NT2/D1 (cell line): ENCODE measurements around the gene PSG3.
"Not testable (repeated sequence)": the region's sequence is repeated elsewhere in the genome, so short reads cannot be mapped to it uniquely, and the experiment has no call there.

Experiments used
- DNase-seq: peaks from one replicate; pipeline ENCODE4 v3.0.0-alpha.2; 2011; ENCODE audit warnings: low read depth, low spot score
- H3K27me3 ChIP-seq: 2 replicates; pipeline ENCODE4 v1.6.0; 2011; ENCODE audit warnings: mild to moderate bottlenecking; ENCODE audit not compliant: insufficient read length, insufficient read depth
- H3K36me3 ChIP-seq: 2 replicates; pipeline ENCODE4 v1.6.1; 2011; ENCODE audit warnings: mild to moderate bottlenecking, low read length, mixed read lengths; ENCODE audit not compliant: insufficient read depth, insufficient read length
- H3K4me1 ChIP-seq: 2 replicates; pipeline ENCODE4 v1.5.1; 2011; ENCODE audit not compliant: insufficient read depth, insufficient read length
- H3K4me3 ChIP-seq: 2 replicates; pipeline ENCODE4 v1.5.1; 2011; ENCODE audit warnings: low read depth; ENCODE audit not compliant: insufficient read length
- H3K9ac ChIP-seq: 2 replicates; pipeline ENCODE4 v1.6.0; 2011; ENCODE audit warnings: low read depth; ENCODE audit not compliant: insufficient read length
- H3K9me3 ChIP-seq: 2 replicates; pipeline ENCODE4 v1.5.1; 2011; ENCODE audit warnings: mild to moderate bottlenecking, low read length; ENCODE audit not compliant: insufficient read depth
- SUZ12 ChIP-seq: IDR thresholded peaks from 2 replicates; pipeline ENCODE4 v1.6.1; 2011; ENCODE audit not compliant: insufficient read length, insufficient read depth; ENCODE audit errors: extremely low read depth
- YY1 ChIP-seq: IDR thresholded peaks from 2 replicates; pipeline ENCODE4 v1.6.1; 2011; ENCODE audit not compliant: insufficient read length, insufficient read depth
- ZNF274 ChIP-seq: IDR thresholded peaks from 2 replicates; pipeline ENCODE4 v1.6.1; 2011; ENCODE audit warnings: mild to moderate bottlenecking, low read depth, low read length

PSG3 gene

DNA sequence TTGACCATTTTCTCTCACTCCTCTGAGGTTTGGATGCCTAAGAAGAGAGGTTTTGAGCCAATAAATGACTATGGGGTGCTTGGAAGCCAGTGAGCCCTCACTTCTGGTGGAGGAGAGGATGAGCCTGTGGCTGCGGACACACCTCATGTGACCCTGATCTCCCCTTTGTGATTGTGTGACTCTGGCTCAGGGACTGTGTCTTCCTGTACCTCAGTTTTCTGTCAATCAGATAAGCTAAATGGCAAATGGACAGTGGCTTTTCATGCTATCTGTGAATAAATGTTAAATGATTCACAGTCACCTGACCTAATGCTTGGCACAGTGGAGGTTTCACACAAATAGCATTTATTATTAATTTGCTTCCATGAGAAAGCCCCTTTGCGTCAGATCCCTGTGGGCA, 22.5 kb upstream of the PSG3 start:
- Histone ChIP-seq H3K36me3 (no peaks in the 10 kb centered on the region), H3K4me3 (no peak overlapping the region), H3K9ac (no peak overlapping the region), H3K4me1 (no peaks in the 10 kb centered on the region), H3K27me3 (no peaks in the 10 kb centered on the region), H3K9me3 (no peaks in the 10 kb centered on the region)
- TF ChIP-seq SUZ12 (no peak), YY1 (no peak), ZNF274 (no peak)
- no peak for DNase-seq

DNA sequence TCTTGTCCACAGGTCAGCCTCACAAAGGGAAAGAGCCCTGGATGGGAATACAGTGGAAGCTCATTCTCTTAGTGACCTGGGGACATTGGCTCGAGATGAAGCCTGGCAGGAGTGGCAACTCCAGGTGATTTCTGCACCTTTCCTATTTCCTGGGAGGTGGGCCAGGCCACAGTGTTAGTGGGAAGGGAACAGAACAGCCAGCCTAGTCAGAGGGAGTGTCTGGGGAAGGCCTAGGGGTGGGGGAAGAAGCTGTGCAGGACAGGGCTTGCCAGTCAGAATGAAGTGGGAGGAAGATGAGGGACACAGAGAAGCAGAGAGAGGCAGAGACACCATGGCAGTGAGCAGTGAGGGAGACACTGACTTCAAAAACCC, 21.6 kb upstream of the PSG3 start:
- not testable (repeated sequence) for H3K4me1 ChIP-seq, H3K27me3 ChIP-seq, DNase-seq, H3K9ac ChIP-seq, H3K4me3 ChIP-seq, H3K36me3 ChIP-seq, H3K9me3 ChIP-seq

DNA sequence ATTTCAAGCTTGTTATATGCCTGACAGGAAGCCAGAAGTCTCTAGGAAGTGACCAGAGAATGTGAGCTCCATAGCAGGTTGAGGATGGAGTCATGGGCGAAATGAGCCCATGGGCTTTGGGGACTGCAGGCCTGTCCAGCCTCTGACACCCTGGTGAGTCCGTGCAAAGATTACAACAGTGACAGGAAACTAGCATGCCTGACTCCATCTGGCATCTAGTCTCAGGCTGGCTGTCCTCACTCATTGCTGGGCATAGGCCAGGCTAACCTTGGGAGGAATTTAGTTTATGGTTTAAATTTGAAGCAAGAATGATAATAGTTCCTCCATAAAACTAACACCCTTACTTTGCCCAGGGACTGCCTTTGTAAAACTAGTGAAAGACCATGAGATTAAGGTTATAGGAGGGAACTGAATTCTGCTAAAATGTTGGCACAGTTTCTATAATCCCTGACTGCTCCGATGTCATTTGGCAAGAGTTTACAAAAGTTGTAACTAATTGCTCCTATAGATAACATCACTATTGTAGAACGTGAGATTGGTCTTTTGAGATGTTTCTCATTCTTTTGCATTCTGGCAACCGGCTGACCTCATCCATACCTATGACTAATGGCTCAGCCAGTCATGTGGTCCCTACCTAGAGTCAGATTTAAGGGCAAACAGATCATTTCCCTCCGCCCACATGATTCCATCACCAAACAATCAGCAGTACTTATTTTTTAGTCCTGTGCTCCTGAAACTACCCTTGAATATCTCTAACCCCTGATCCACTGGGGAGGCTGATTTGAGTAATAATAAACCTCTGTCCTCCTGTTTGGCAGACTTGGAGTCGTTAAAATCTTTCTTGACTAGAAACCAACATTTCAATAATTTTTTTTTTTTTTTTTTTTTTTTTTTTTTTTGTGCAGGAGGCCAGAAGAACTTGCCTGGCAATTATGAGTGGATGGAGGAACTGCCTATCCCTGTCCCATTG, 21.0 kb upstream of the PSG3 start:
- H3K27me3 ChIP-seq, H3K4me3 ChIP-seq, H3K9ac ChIP-seq, H3K4me1 ChIP-seq, DNase-seq, H3K36me3 ChIP-seq, H3K9me3 ChIP-seq: not testable (repeated sequence)

DNA sequence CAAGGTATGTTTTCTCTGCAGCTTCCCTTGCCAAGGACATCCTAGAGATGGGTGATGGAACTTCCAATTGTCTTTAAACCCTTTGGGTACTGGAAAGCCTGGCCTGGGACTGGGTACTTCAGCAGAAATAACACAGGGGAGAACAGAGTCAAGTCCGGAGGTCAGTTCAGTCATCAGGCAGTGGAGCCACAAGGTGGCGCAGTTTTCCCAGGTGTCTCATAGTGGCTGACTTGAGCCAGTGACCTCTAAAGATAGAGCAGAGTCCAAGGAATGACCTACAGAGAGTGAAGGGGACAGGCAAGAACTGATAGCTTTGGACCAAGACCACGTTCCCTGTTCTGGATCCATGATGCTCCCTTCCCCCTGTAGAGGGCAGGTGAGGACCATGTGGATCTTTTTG, 18.4 kb upstream of the PSG3 start:
- DNase-seq, H3K9ac ChIP-seq, H3K9me3 ChIP-seq, H3K4me1 ChIP-seq, H3K27me3 ChIP-seq, H3K4me3 ChIP-seq, H3K36me3 ChIP-seq: not testable (repeated sequence)

- H3K4me3 ChIP-seq, DNase-seq, H3K9me3 ChIP-seq, H3K9ac ChIP-seq, H3K36me3 ChIP-seq, H3K4me1 ChIP-seq, H3K27me3 ChIP-seq: not testable (repeated sequence)
Measured at GRCh38 chr19:42752246-42752645, 12.0 kb upstream of the PSG3 start.

- not testable (repeated sequence) for H3K4me1 ChIP-seq, H3K4me3 ChIP-seq, H3K9ac ChIP-seq, H3K36me3 ChIP-seq, H3K9me3 ChIP-seq, DNase-seq, H3K27me3 ChIP-seq
Measured at GRCh38 chr19:42741726-42742607, 1.7 kb upstream of the PSG3 start.

GRCh38 chr19:42737581-42738011, 2.7 kb downstream of the PSG3 start:
- H3K27me3 ChIP-seq, H3K9me3 ChIP-seq, H3K36me3 ChIP-seq, H3K9ac ChIP-seq, H3K4me3 ChIP-seq, DNase-seq, H3K4me1 ChIP-seq: not testable (repeated sequence)

DNA sequence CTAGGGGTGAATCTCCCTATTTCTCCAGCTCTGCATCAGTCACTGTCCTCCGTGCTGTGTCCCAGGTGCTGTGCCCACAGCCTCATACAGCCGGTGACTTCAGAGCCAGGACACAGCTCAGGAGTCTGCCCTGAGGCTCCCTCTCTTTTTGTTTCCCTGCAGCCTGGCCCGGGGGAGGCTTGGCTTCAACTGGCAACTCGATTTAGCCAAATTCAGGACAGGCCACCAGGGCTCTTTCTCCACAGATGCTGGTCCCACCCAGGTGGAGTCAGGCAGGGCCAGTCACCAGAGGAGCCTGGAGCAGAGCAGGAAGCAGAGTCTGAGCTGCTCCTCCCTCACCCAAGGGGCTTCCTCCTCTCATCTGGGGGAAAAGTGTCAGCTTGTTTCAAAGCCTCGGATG, 11.9 kb downstream of the PSG3 start:
- not testable (repeated sequence) for H3K4me3 ChIP-seq, H3K4me1 ChIP-seq

GRCh38 chr19:42714000-42714399, 26.3 kb downstream of the PSG3 start:
- not testable (repeated sequence) for H3K4me3 ChIP-seq, H3K36me3 ChIP-seq, DNase-seq, H3K9ac ChIP-seq, H3K4me1 ChIP-seq, H3K27me3 ChIP-seq, H3K9me3 ChIP-seq

More for the DNA sequence above, 11.9 kb downstream of the PSG3 start:
- DNase-seq, H3K9ac ChIP-seq, H3K9me3 ChIP-seq, H3K36me3 ChIP-seq, H3K27me3 ChIP-seq: not testable (repeated sequence)

DNA sequence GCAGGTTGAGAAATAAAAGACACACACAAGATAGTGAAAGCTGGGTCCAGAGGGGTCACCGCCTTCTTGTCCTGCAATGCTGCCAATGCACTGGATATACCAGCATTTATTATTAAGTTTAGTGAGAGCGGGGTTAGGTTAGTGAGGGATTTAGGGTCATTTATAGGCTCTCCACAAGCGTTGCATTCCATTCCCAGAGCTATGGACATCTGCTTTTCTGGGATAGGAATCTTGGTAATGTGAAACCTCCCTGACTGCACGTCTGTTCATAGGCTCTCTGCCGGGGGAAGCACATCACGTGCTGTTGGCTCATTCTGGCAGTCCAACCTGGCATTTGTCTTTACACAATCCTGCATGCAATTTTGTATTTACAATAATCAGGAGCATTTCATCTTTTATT, 27.5 kb downstream of the PSG3 start:
- not testable (repeated sequence) for H3K4me3 ChIP-seq, H3K4me1 ChIP-seq, DNase-seq

DNA sequence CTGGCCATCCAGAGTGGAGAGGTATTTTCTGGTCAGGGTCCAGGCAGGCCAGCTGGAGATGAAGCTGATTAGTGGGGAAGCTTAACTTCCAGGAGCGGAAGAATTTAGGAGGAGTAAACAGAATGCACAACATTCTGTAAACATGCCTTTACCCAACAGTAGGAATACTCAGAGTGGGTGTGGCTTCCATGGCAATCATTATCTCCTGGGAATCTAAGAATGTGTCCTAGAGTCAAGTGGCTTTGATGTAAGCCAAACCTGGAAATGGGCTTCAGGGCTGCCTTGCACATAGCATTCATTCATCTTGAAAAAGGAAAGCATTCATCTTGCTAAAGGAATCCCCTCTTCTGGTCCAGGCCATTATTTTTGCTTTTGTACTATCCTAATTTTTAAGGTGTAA, 29.3 kb downstream of the PSG3 start:
- H3K9ac ChIP-seq, H3K4me1 ChIP-seq, H3K36me3 ChIP-seq, DNase-seq, H3K4me3 ChIP-seq, H3K27me3 ChIP-seq, H3K9me3 ChIP-seq: not testable (repeated sequence)

More for the DNA sequence above, 27.5 kb downstream of the PSG3 start:
- H3K9ac ChIP-seq, H3K9me3 ChIP-seq, H3K27me3 ChIP-seq, H3K36me3 ChIP-seq: not testable (repeated sequence)
